ENCODE results near the gene BOD1.
"Not testable (repeated sequence)": the region's sequence is repeated elsewhere in the genome, so short reads cannot be mapped to it uniquely, and the experiment has no call there.

DNA sequence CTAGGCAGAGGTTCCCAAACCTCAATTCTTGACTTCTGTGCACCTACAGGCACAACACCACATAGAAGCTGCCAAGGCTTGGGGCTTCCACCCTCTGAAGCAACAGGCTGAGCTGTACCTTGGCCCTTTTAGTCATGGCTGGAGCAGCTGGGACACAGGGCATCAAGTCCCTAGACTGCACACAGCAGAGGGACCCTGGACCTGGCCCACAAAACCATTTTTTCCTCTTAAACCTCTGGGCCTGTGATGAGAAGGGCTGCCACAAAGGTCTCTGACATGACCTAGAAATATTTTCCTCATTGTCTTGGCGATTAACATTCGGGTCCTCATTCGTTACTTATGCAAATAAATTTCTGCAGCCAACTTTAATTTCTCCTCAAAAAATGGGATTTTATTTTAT, 30.3 kb downstream of the BOD1 start:
- not testable (repeated sequence) for TF ChIP-seq EP300 (IDR thresholded peaks at IDR 0.05)
- TF ChIP-seq, protein P1, sequence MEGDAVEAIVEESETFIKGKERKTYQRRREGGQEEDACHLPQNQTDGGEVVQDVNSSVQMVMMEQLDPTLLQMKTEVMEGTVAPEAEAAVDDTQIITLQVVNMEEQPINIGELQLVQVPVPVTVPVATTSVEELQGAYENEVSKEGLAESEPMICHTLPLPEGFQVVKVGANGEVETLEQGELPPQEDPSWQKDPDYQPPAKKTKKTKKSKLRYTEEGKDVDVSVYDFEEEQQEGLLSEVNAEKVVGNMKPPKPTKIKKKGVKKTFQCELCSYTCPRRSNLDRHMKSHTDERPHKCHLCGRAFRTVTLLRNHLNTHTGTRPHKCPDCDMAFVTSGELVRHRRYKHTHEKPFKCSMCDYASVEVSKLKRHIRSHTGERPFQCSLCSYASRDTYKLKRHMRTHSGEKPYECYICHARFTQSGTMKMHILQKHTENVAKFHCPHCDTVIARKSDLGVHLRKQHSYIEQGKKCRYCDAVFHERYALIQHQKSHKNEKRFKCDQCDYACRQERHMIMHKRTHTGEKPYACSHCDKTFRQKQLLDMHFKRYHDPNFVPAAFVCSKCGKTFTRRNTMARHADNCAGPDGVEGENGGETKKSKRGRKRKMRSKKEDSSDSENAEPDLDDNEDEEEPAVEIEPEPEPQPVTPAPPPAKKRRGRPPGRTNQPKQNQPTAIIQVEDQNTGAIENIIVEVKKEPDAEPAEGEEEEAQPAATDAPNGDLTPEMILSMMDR (IDR thresholded peaks at IDR 0.05): not testable (repeated sequence)
